Melanocyte of skin (primary cell): ENCODE results near the gene EPHB1. TPM values are rescaled to one million over a fixed set of nuclear protein-coding genes. Genes with fewer than 3 reads are reported as not detected.

Experiments used
- small RNA-seq, 2 donors: library from RNA; depleted of rRNA; stranded (forward); fragments of <200 nt; gene quantifications; one replicate each; pipeline ENCODE3, GENCODE V24; 2012
- total RNA-seq, 2 donors: library from RNA; depleted of rRNA; stranded (reverse); fragments of >200 nt; gene quantifications; 2 replicates each; pipeline ENCODE4 v1.2.3, GENCODE V29; 2012

EPHB1 gene
- under 1 TPM in 1 of 2 donors, not detected in 1; 0.67 TPM for total RNA-seq

DNA sequence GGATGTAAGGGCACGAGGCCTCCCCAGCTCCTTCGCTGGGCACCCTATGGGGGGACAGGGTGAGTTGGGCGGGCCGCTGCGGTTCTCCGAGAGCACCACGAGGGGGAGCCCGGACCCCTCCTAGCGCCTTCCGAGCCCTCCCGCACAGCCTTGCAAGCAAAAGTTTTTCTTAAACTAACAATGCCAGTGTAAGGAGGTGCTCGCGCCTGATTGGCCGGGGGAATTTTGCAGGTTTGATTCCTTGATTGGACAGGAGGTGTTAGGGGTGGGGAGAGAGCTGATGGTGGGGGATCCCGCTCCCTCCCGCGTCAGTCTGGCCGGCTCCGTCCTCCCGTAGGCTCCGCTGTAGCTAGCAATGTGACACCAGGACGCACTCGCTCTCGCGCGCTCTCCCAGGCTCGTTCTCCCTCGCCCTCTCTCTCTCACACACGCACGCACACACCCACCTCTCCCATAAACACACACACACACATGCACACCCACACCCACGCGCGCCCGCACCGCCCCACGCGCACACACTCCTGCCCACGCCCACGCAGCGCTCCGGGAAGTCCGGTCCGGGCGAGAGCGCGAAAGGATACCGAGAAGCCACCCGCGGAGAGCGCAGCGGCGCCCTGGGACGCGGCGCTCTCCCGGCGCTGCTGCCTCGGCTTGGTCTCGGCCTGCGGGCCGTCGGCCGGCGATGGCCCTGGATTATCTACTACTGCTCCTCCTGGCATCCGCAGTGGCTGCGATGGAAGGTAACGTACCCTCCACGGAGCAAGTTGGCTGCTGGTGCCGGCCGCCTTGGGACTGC lies at the start of gene EPHB1:
Gene EPHB1 (plus strand): TSS at position 311 of the 796 bp plus-strand sequence.

Small RNA genes lying within 50 kb of the gene (small RNA-seq; reads per million reads assigned to genes)
- 0.09 to 0.41 reads per million in 2 donors for gene RNA5SP141
- 0 reads per million in 2 donors for gene RNU6-1174P

Other genes starting within 250 kb of the EPHB1 start
- gene KY, start 144.2 kb upstream of the EPHB1 start, total RNA-seq: under 1 TPM in 1 of 2 donors, not detected in 1; under 0.01 TPM